Measurements from ENCODE around the gene CYP2E1. TPM values are rescaled to one million over a fixed set of nuclear protein-coding genes. Genes with fewer than 3 reads are reported as not detected.
"Not testable (repeated sequence)": the region's sequence is repeated elsewhere in the genome, so short reads cannot be mapped to it uniquely, and the experiment has no call there.

Gene CYP2E1
- total RNA-seq, 1 experiment from 2014 or later: not detected

DNA sequence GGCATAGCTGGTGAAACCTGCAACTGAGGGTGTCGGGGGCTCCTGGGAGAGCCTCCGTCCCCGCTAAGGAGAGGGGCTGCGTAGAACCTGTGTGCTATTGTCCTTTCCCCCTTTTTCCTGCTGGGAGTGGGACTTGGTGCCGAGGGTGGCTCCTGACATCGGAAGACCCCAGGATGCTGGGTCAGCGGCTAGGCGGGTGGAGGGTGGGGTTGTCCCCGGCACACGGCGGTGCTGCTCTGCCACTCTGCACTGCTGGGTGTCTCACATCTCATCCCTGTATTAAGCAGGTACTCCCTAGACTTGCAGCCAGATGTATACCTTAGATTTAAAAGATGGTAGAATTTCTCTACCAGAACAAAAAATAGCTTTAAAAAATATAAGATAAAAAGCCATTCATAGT is 44.9 kb downstream of the CYP2E1 start:
- DNase-seq (ENCODE audit: low read depth): not testable (repeated sequence)

DNA sequence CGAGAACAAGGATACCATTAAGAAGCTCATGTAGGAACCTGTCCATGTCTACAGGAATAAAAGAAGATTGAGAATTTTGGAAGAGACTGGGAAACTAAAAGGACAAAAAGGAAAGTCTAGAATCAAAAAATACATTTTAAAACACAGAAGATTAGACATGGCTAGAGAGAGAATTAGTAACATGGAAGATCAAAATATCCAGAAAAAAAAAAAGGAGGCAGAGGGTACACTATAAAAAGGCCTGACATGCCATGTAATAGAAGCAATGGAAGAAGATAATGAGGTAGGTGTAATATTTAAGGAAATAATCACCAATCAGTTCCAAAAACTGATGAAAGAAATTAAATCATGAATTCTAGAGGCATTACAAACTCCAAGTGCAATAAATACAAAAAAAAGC is 46.3 kb downstream of the CYP2E1 start:
- not testable (repeated sequence) for DNase-seq (ENCODE audit: low read depth)

DNA sequence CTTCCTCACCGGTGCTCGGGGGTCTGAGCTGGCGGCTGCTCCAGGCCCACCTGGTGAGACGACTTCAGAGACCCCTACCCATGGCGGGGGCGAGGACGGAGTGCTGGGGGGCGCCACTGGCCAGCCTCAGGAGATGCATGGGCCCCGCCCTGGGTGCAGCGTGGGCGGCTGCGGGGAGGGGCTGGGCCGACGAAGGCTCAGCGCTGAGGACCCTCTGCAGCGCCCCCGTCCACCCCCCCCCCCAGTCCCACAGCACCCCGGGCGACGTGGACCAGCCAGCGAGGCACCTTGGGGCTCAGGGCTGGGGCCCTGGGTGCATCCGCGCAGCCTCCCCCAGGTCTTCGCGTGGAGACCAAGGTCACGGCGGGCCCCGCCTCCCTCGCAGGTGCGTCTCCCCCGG is 49.9 kb downstream of the CYP2E1 start:
- not testable (repeated sequence) for DNase-seq (ENCODE audit: low read depth)

Other genes with a start within 250 kb of the CYP2E1 start
- 42.0 and 43.3 TPM in 2 replicates for gene TUBGCP2, start 218.5 kb upstream of the CYP2E1 start, total RNA-seq (2014; rRNA removed; shearing (Covaris generic))
- gene ZNF511, start 218.4 kb upstream of the CYP2E1 start, total RNA-seq (2014; rRNA removed; shearing (Covaris generic)): 33.9 and 57.6 TPM in 2 replicates
- gene CALY, start 190.5 kb upstream of the CYP2E1 start, total RNA-seq (2014; rRNA removed; shearing (Covaris generic)): not detected in 2 replicates
- not detected in 2 replicates for gene PRAP1, start 180.0 kb upstream of the CYP2E1 start, total RNA-seq (2014; rRNA removed; shearing (Covaris generic))
- gene FUOM, start 169.3 kb upstream of the CYP2E1 start, total RNA-seq (2014; rRNA removed; shearing (Covaris generic)): 2.6 and 5.5 TPM in 2 replicates
- gene ECHS1, start 154.0 kb upstream of the CYP2E1 start, total RNA-seq (2014; rRNA removed; shearing (Covaris generic)): 91.1 and 104 TPM in 2 replicates
- gene PAOX, start 148.1 kb upstream of the CYP2E1 start, total RNA-seq (2014; rRNA removed; shearing (Covaris generic)): 2.8 and 4.6 TPM in 2 replicates
- gene MTG1, start 133.2 kb upstream of the CYP2E1 start, total RNA-seq (2014; rRNA removed; shearing (Covaris generic)): 12.1 and 16.5 TPM in 2 replicates
- gene SPRN, start 102.7 kb upstream of the CYP2E1 start, total RNA-seq (2014; rRNA removed; shearing (Covaris generic)): not detected in 2 replicates
- gene SCART1, start 73.4 kb upstream of the CYP2E1 start, total RNA-seq (2014; rRNA removed; shearing (Covaris generic)): 0.10 and 0.24 TPM in 2 replicates
- gene SYCE1, start 38.2 kb downstream of the CYP2E1 start, total RNA-seq (2014; rRNA removed; shearing (Covaris generic)): not detected in 2 replicates
- 0.36 and 0.39 TPM in 2 replicates for gene FRG2B, start 99.4 kb downstream of the CYP2E1 start, total RNA-seq (2014; rRNA removed; shearing (Covaris generic))